Stimulated activated CD4-positive, alpha-beta T cell treated with anti-CD3 and anti-CD28 coated beads, TNF-alpha, amount 100 ng/mL, for 24 hours (primary cell): ENCODE data around the gene MYCBP2.
"Not testable (repeated sequence)": the region's sequence is repeated elsewhere in the genome, so short reads cannot be mapped to it uniquely, and the experiment has no call there.

Source experiments
- DNase-seq, 3 experiments: peaks; one replicate each; pipeline ENCODE4 v3.0.0-alpha.2; 2020; ENCODE audit warnings: low read depth in 3 of 3

MYCBP2 gene

GRCh38 chr13:77300176-77301037 lies 26.5 kb downstream of the MYCBP2 start:
- DNase-seq: no peak

- DNase-seq: no peak
These were observed 27.3 kb downstream of the MYCBP2 start for GRCh38 chr13:77299587-77299986.

GRCh38 chr13:77298426-77298825 lies 28.5 kb downstream of the MYCBP2 start:
- no peak for DNase-seq

GRCh38 chr13:77291774-77292173 lies 35.1 kb downstream of the MYCBP2 start:
- no peak for DNase-seq

GRCh38 chr13:77290342-77290741 lies 36.6 kb downstream of the MYCBP2 start:
- DNase-seq: no peak

- DNase-seq: no peak
These were observed 37.0 kb downstream of the MYCBP2 start for GRCh38 chr13:77289851-77290250.

GRCh38 chr13:77285632-77286031 lies 41.3 kb downstream of the MYCBP2 start:
- not testable (repeated sequence) for DNase-seq

- DNase-seq: no peak
These were observed 41.8 kb downstream of the MYCBP2 start for GRCh38 chr13:77285098-77285497.

GRCh38 chr13:77274126-77274525 lies 52.8 kb downstream of the MYCBP2 start:
- no peak for DNase-seq

GRCh38 chr13:77269141-77269540 lies 57.8 kb downstream of the MYCBP2 start:
- DNase-seq: no peak

- DNase-seq: no peak
These were observed 59.5 kb downstream of the MYCBP2 start for GRCh38 chr13:77267362-77267761.

GRCh38 chr13:77265336-77265735 lies 61.6 kb downstream of the MYCBP2 start:
- no peak for DNase-seq

- no peak for DNase-seq
These were observed 64.7 kb downstream of the MYCBP2 start for GRCh38 chr13:77262198-77262597.

GRCh38 chr13:77250975-77251374 lies 75.9 kb downstream of the MYCBP2 start:
- no peak for DNase-seq

GRCh38 chr13:77245224-77245623 lies 81.7 kb downstream of the MYCBP2 start:
- DNase-seq: not testable (repeated sequence)

- no peak for DNase-seq
These were observed 87.6 kb downstream of the MYCBP2 start for GRCh38 chr13:77239312-77239711.

- DNase-seq: no peak
These were observed 91.4 kb downstream of the MYCBP2 start for GRCh38 chr13:77235456-77236022.

- no peak for DNase-seq
These were observed 93.7 kb downstream of the MYCBP2 start for GRCh38 chr13:77233159-77233558.

GRCh38 chr13:77230560-77230959 lies 96.3 kb downstream of the MYCBP2 start:
- no peak for DNase-seq

GRCh38 chr13:77225946-77226345 lies 100.9 kb downstream of the MYCBP2 start:
- no peak for DNase-seq

- no peak for DNase-seq
These were observed 104.0 kb downstream of the MYCBP2 start for GRCh38 chr13:77222909-77223308.

GRCh38 chr13:77222000-77222690 lies 104.7 kb downstream of the MYCBP2 start:
- DNase-seq: no peak

- DNase-seq: no peak
These were observed 107.5 kb downstream of the MYCBP2 start for GRCh38 chr13:77219401-77219800.
